ENCODE measurements around the gene ADAMTSL2. TPM values are rescaled to one million over a fixed set of nuclear protein-coding genes. Genes with fewer than 3 reads are reported as not detected.

ADAMTSL2 gene
- polyA plus RNA-seq, 1 of the 3 experiments (the other 2 are of a cell fraction), result 0.21 TPM

- Histone ChIP-seq H3K27me3 (ENCODE audit: insufficient read depth) (no peaks in the 10 kb centered on the region), H3F3A (replicated peaks; ENCODE audit: insufficient read depth) (no peaks in the 10 kb centered on the region), H2AFZ (ENCODE audit: low read depth) (no peak overlapping the region), H3K4me2 (no peak overlapping the region), H3K79me2 (ENCODE audit: insufficient read depth) (no peaks in the 10 kb centered on the region), H3K9ac (no peak overlapping the region), H4K20me1 (ENCODE audit: insufficient read depth) (no peaks in the 10 kb centered on the region), H3K9me3 (no peaks in the 10 kb centered on the region), H3K9me2 (no peaks in the 10 kb centered on the region), H3K36me3 (replicated peaks in 1 of 2; ENCODE audit: control insufficient read depth in 1 of 2, insufficient read depth in 2 of 2, low read length in 1 of 2) (peaks cover 0 to 2% of the 10 kb centered on the region in 2 experiments), H3K27ac (ENCODE audit: low read depth in 2 of 2, low read length in 1 of 2) (peak overlapping the region in 1 of 2 experiments; percentile 43; a peak in 1 of 4 replicates), H3K4me3 (ENCODE audit: low read depth in 2 of 2, low read length in 1 of 2) (no peak overlapping the region), H3K4me1 (ENCODE audit: control insufficient read depth in 1 of 2, insufficient read depth in 2 of 2, low read depth in 1 of 2, low read length in 1 of 2) (peaks cover 0 to 28% of the 10 kb centered on the region in 2 experiments; a peak in 1 of 4 replicates)
- WGBS (ENCODE audit: low lambda C conversion rate), result 52% methylated on average over 8 of the region's 16 CpGs
- POLR2A ChIA-PET, result interaction anchor here (0.6 to 1.6 kb wide), 6 partner anchors 8 to 98 kb away, joined by 3 to 6 read pairs (median 4); partner anchors contain the start of gene ADAMTSL2
- CTCF ChIA-PET, result interaction anchor here (1.0 to 2.8 kb wide), 5 partner anchors 8 to 28 kb away, joined by 3 to 9 read pairs (median 4); partner anchors contain the start of gene ADAMTSL2
- DNase-seq, result no peak
- TF ChIP-seq SMC3 (IDR thresholded peaks at IDR 0.05; ENCODE audit: low read depth, low read length) (no peak), FOSL2 (IDR thresholded peaks at IDR 0.05; ENCODE audit: borderline replicate concordance, low read depth) (no peak), MAX (IDR thresholded peaks at IDR 0.05; ENCODE audit: low read depth) (no peak), SIN3A (IDR thresholded peaks at IDR 0.05; ENCODE audit: borderline replicate concordance, low read depth, low read length) (no peak), IRF3 (IDR thresholded peaks at IDR 0.05; ENCODE audit: low read depth, low read length) (no peak), ZBTB33 (IDR thresholded peaks at IDR 0.05; ENCODE audit: borderline replicate concordance, low read depth) (no peak), MEF2A (IDR thresholded peaks at IDR 0.05; ENCODE audit: borderline replicate concordance, low read depth) (no peak), FOXM1 (IDR thresholded peaks at IDR 0.05; ENCODE audit: low read depth) (no peak), PBX3 (IDR thresholded peaks at IDR 0.05) (no peak), NRF1 (IDR thresholded peaks at IDR 0.05; ENCODE audit: low read depth, low read length) (no peak), RFX5 (IDR thresholded peaks at IDR 0.05; ENCODE audit: low read length) (no peak), RCOR1 (IDR thresholded peaks at IDR 0.05; ENCODE audit: low read length) (no peak), EP300 (IDR thresholded peaks at IDR 0.05; ENCODE audit: borderline replicate concordance in 1 of 2, low read depth in 1 of 2, low read length in 1 of 2) (no peak), MXI1 (IDR thresholded peaks at IDR 0.05; ENCODE audit: low read depth, low read length) (no peak), EZH2phosphoT487 (IDR thresholded peaks at IDR 0.05; ENCODE audit: borderline replicate concordance, low read depth) (no peak)
These were observed 9.4 kb downstream of the ADAMTSL2 start for GRCh38 chr9:133543772-133544467.

All from SK-N-SH (cell line).